GM12892 (cell line): ENCODE data around the gene RXRG.

Source experiments
- DNase-seq: peaks from one replicate; pipeline ENCODE4 v3.0.0; 2011; ENCODE audit not compliant: insufficient read length
- FAIRE-seq: peaks from 2 replicates; lab custom pipeline; 2011; peaks lifted over from hg19 to GRCh38; lab: Jason Lieb, UNC
- POLR2A ChIP-seq: IDR thresholded peaks from 2 replicates; pipeline ENCODE4 v1.6.1; 2011; ENCODE audit warnings: low read depth, low read length, control low read depth
- POLR2AphosphoS5 ChIP-seq: IDR thresholded peaks from 2 replicates; pipeline ENCODE4 v1.6.1; 2011; ENCODE audit warnings: low read depth, low read length, control low read depth
- TAF1 ChIP-seq: IDR thresholded peaks from 2 replicates; pipeline ENCODE4 v1.6.1; 2011; ENCODE audit warnings: low read depth, mild to moderate bottlenecking, control low read depth, low read length, borderline replicate concordance

RXRG gene

DNA sequence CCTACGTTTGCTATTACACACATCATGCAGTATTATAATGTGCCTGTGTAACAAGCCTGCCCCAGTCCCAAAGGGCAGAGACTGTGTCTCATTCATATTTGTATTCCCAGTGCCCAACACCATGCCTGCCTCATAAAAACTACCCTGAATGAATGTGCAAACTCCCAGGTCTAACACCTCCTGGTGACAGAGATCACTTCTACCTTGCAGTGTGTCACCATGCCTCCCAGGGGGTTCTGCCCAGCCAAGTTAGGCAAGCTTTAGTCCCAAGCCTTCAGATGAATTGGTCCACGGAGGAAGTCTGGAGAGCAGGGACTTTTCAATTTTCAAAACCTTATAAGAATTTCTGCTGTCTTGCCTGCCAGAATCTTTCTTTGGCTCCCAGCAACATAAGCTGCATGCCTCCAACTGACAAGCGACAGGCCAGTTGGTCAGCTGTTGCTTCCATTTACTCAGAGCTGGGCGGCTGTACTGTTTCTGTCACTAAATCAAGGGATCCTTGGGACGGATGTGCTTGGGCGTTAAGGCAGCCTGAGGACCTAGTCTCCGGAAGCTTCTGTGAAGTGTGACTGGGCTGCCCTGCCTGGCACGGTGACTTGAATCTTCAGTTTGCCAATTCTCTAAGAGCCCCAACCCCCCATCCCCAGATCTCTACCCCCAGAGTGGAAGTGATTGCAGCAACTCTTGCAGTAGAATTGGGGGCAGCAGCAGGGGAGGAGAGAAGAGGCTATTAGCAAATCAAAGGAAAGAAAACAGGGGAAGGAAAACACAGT lies 1.2 kb downstream of the RXRG start:
- DNase-seq (no peak), FAIRE-seq (no peak)
- TF ChIP-seq TAF1 = no peak
- TF ChIP-seq POLR2AphosphoS5 = no peak
- TF ChIP-seq POLR2A = no peak

GRCh38 chr1:165442653-165443052 lies 2.3 kb downstream of the RXRG start:
- no peak for TF ChIP-seq POLR2AphosphoS5
- no peak for TF ChIP-seq POLR2A
- no peak for TF ChIP-seq TAF1
- DNase-seq = no peak
- FAIRE-seq = no peak

DNA sequence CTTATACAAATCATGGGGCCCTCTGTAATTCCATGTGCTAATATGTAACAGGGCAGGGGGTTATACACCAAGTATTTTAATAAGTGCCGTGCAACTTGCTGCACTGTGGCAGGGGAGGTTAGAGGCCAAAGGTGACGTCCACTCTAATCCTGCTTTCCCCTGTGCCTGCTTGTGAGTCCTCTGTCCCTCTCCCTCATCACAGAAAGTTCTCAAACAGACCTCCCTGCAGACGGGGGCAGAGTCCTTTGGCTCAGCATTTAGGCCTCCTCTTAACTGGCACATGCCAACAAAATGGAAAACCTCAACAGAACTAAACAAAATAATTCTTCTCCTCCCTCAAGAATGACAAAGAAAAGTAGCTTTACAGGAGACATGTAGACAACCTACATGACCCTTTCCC lies 2.9 kb downstream of the RXRG start:
- DNase-seq (no peak), FAIRE-seq (no peak)
- TF ChIP-seq POLR2AphosphoS5 = no peak
- no peak for TF ChIP-seq TAF1
- TF ChIP-seq POLR2A = no peak

- TF ChIP-seq TAF1 (no peak), POLR2A (no peak), POLR2AphosphoS5 (no peak)
- DNase-seq (no peak), FAIRE-seq (no peak)
Observed at GRCh38 chr1:165441166-165441880, 3.6 kb downstream of the RXRG start.

DNA sequence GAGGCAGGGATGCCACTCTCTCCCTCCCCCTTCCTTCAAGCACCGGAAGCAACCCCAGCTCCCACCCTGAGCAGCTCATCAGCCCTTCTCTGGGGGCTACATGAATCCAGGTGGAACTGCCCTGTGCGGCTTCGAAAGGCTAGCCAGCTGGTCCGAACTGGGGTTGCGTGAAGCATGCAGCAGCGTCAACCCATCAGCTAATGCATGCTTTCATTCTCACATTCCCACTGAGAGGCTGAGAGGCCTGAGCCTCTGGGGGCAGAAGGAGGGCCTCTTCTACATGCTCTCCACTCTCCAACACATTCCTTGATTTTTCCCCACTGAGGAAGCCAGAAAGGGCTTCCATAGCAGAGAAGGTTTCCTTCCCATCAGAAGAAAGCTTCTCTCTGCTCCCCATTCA lies 5.6 kb downstream of the RXRG start:
- FAIRE-seq = no peak
- TF ChIP-seq TAF1 (no peak), POLR2A (no peak), POLR2AphosphoS5 (no peak)
- DNase-seq = no peak

- no peak for TF ChIP-seq POLR2AphosphoS5
- no peak for TF ChIP-seq TAF1
- TF ChIP-seq POLR2A = no peak
- FAIRE-seq = no peak
- DNase-seq = no peak
Observed at GRCh38 chr1:165436994-165437393, 7.9 kb downstream of the RXRG start.

GRCh38 chr1:165435801-165436200 lies 9.1 kb downstream of the RXRG start:
- DNase-seq (no peak), FAIRE-seq (no peak)
- TF ChIP-seq POLR2AphosphoS5 = no peak
- no peak for TF ChIP-seq TAF1

DNA sequence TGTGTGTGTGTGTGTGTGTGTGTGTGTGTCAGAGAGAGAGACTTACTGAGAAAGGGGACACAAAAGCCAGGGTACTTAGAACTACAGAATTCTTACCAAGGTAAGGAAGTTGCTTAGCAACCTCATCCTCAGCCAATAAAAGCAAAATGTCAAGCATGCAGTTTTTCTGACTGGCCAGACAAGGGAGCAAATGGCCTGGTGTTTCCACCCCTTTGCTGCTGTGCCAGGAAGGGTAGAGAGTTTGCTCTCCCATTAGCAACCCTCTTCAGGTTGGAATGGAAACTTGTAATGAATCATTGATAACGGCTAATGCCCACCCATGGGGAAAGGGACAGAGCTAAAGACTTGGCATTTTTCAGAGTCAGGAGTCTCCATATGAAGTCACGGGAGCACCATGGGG lies 10.6 kb downstream of the RXRG start:
- TF ChIP-seq TAF1 (no peak), POLR2A (no peak), POLR2AphosphoS5 (no peak)
- no peak for FAIRE-seq
- DNase-seq = no peak

- no peak for TF ChIP-seq TAF1
- FAIRE-seq (no peak), DNase-seq (no peak)
Observed at GRCh38 chr1:165431079-165431478, 13.8 kb downstream of the RXRG start.

- no peak for TF ChIP-seq TAF1
- no peak for TF ChIP-seq POLR2A
- no peak for TF ChIP-seq POLR2AphosphoS5
- FAIRE-seq (no peak), DNase-seq (no peak)
Observed at GRCh38 chr1:165426745-165427144, 18.2 kb downstream of the RXRG start.

DNA sequence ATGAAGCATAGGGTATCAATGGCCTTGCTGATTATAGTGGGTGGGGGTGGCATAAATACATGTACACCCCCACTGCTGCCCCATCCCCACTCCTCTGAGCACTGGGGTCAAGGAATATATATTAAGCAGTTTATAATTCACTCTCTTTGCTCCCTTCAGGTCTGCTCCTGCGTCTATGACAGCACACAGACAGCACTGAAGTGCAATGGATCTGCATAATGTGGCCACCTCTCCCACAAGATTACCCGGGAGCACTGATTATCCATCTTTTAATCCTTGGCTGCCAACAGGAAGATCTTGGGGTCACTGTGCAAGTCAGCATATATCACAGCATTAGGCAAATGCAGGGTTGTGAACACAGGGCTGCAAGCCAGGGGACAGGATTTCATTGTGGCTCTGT lies 19.3 kb downstream of the RXRG start:
- DNase-seq (no peak), FAIRE-seq (no peak)
- TF ChIP-seq POLR2A = no peak
- no peak for TF ChIP-seq POLR2AphosphoS5
- no peak for TF ChIP-seq TAF1

DNA sequence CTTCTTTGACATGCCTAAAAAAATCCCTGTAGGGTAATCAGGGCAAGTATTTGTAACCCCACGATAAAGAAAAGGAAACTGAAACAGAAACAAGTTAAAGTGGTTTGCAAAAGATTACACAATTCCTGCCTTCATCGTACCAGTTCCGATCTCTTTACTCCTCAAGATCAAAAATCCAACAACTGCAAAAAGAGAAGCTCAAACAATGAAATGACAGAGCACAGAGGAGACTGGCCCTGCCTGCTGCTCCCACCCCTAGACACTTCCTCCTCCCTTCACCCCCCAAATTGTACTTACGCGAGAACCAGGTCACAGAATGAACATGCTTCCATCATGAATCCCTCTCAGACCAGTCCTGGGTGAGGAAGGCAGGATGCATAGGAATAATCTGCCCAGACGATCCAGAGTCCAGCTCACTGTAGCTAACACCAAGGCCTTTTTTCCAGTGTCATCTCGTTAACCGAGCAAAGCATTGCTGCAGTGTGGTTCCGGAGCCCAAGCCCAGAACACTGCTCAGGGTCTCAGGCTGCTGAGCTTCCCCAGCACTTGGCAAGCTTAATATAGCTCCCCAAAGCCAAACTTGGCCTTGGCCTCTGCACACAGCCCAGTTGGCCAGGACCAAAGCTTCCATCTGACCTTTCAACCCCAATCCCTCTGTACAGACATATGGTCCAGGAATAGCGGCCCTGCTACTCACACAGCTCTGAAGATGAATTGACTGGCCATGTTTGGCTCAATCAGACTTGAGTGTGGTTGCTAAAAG lies 20.3 kb downstream of the RXRG start:
- no peak for DNase-seq
- FAIRE-seq = no peak
- no peak for TF ChIP-seq POLR2A
- no peak for TF ChIP-seq POLR2AphosphoS5
- no peak for TF ChIP-seq TAF1
